Ishikawa (cell line): ENCODE measurements around the gene TMEM100.

Experiments
- CEBPB ChIP-seq: IDR thresholded peaks from 2 replicates; pipeline ENCODE4 v1.6.1; 2012
- CREB1 ChIP-seq: IDR thresholded peaks from 2 replicates; pipeline ENCODE4 v1.6.1; 2012; ENCODE audit warnings: low read depth
- EGR1 ChIP-seq: IDR thresholded peaks from 2 replicates; pipeline ENCODE4 v1.6.1; 2012
- EP300 ChIP-seq: IDR thresholded peaks from 2 replicates; pipeline ENCODE4 v1.6.1; 2012; ENCODE audit warnings: borderline replicate concordance
- FOXM1 ChIP-seq: IDR thresholded peaks from 2 replicates; pipeline ENCODE4 v1.6.1; 2012; ENCODE audit warnings: low read depth, borderline replicate concordance
- MAX ChIP-seq: IDR thresholded peaks from 2 replicates; pipeline ENCODE4 v1.6.1; 2012
- NFIC ChIP-seq: IDR thresholded peaks from 2 replicates; pipeline ENCODE4 v1.6.1; 2012
- RAD21 ChIP-seq: IDR thresholded peaks from 2 replicates; pipeline ENCODE4 v1.6.1; 2012; ENCODE audit warnings: low read depth
- REST ChIP-seq: IDR thresholded peaks from 2 replicates; pipeline ENCODE4 v1.6.1; 2012; ENCODE audit warnings: low read depth, mild to moderate bottlenecking
- TAF1 ChIP-seq: IDR thresholded peaks from 2 replicates; pipeline ENCODE4 v1.6.1; 2012; ENCODE audit warnings: low read depth, mild to moderate bottlenecking
- TCF12 ChIP-seq: IDR thresholded peaks from 2 replicates; pipeline ENCODE4 v1.6.1; 2012; ENCODE audit warnings: low read depth
- TEAD4 ChIP-seq: IDR thresholded peaks from 2 replicates; pipeline ENCODE4 v1.6.1; 2012
- YY1 ChIP-seq: IDR thresholded peaks from 2 replicates; pipeline ENCODE4 v1.6.1; 2012; ENCODE audit warnings: low read depth
- ZBTB7A ChIP-seq: IDR thresholded peaks from 2 replicates; pipeline ENCODE4 v1.6.1; 2012; ENCODE audit warnings: low read depth
- TF ChIP-seq, protein P1 (sequence below): IDR thresholded peaks from 2 replicates; pipeline ENCODE4 v1.6.1; 2012

The TMEM100 gene

DNA sequence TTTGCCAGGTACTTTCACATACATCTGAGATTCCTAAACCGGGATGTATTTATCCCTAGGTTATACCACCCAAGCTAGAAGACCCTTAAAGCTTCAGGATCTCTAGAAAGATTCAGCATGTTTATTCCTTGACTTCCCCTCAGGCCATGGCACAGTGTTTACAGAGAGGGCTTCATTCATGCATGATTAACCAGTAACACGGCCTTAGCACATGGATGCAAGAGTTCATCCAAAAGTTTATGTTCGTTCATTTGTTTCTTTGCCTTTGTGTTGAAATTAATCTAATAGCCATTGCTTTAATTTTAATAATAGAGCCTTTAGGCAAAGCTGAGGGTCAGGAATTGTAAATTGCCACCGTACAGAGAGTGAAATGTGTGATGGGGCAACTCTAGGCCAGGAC is 41.9 kb upstream of the TMEM100 start:
- no peak for TF ChIP-seq CEBPB
- TF ChIP-seq REST, result no peak
- TF ChIP-seq TCF12, result no peak
- TF ChIP-seq, protein P1, sequence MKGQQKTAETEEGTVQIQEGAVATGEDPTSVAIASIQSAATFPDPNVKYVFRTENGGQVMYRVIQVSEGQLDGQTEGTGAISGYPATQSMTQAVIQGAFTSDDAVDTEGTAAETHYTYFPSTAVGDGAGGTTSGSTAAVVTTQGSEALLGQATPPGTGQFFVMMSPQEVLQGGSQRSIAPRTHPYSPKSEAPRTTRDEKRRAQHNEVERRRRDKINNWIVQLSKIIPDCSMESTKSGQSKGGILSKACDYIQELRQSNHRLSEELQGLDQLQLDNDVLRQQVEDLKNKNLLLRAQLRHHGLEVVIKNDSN, result no peak
- no peak for TF ChIP-seq TEAD4
- no peak for TF ChIP-seq EP300
- no peak for TF ChIP-seq NFIC
- no peak for TF ChIP-seq YY1
- no peak for TF ChIP-seq TAF1
- no peak for TF ChIP-seq FOXM1
- no peak for TF ChIP-seq EGR1
- no peak for TF ChIP-seq RAD21
- no peak for TF ChIP-seq MAX
- TF ChIP-seq CREB1, result no peak
- TF ChIP-seq ZBTB7A, result no peak

DNA sequence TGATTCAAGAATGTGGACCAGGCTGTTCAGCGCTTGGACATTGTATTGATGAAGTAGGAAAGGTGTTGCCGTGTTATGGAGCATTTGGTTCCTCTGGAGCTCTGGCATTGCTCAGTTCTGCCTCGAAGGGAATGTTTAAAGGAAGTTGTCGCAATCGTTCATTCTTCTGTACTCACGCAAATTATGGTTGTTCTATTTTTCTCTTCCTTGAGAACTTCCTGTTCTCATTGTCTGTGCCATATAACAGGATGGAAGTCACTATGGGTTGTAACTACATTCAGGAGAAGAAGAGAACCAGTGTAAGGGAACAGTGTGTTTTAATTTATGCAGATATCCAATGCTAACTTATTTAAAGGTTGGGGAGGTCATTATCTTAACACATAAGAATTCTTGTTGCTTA is 41.2 kb upstream of the TMEM100 start:
- TF ChIP-seq CEBPB, result no peak
- TF ChIP-seq CREB1, result no peak
- TF ChIP-seq MAX, result no peak
- TF ChIP-seq EP300, result no peak
- TF ChIP-seq TAF1, result no peak
- TF ChIP-seq EGR1, result no peak
- no peak for TF ChIP-seq TEAD4
- TF ChIP-seq, protein P1, result no peak
- TF ChIP-seq NFIC, result no peak
- no peak for TF ChIP-seq TCF12
- no peak for TF ChIP-seq FOXM1
- TF ChIP-seq REST, result no peak
- TF ChIP-seq YY1, result no peak

DNA sequence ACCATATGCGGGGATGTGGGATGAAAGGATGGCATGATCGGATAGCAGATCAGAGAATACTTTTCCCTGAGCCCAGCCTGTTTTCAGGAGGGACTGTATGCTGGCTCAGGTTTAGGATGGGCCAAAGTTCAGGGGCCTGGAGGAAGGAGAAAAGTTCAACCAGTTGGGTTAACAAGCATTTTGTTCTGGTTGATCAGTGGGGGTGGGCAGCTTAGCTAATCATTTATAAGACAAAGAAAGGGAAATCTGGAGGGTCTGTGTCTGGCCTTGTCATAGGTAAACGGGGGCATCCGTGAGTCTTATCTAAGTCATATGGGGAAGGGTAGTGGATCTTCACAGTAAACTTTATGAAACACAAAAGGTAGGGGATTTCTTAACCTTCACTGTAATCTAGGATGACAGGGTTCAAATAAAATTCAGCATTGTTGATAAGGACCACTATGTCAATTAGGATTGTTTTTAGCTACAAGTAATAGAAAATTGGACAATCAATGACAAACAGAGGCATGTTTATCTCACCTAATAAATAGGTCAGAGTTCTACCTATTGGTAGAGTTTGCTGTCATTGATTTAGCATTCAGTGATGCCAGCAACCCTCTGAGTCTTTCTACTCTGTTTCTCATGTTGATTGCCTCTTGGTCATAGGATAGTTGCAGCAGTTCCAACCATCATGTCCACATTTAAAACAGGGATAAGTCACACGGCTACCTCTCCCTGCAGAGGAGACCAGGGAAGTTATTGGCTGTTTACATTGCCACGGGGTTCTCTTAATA is 39.6 kb upstream of the TMEM100 start:
- no peak for TF ChIP-seq FOXM1
- TF ChIP-seq EP300, result no peak
- TF ChIP-seq, protein P1, result no peak
- TF ChIP-seq ZBTB7A, result no peak
- TF ChIP-seq EGR1, result no peak
- no peak for TF ChIP-seq TEAD4
- no peak for TF ChIP-seq TAF1
- TF ChIP-seq MAX, result no peak
- no peak for TF ChIP-seq YY1
- TF ChIP-seq RAD21, result no peak
- no peak for TF ChIP-seq REST
- no peak for TF ChIP-seq CREB1
- TF ChIP-seq TCF12, result no peak
- no peak for TF ChIP-seq CEBPB
- no peak for TF ChIP-seq NFIC
